Neural crest cell (in vitro differentiated cells): ENCODE measurements around the gene FOS. TPM values are rescaled to one million over a fixed set of nuclear protein-coding genes. Genes with fewer than 3 reads are reported as not detected.
"Not testable (repeated sequence)": the region's sequence is repeated elsewhere in the genome, so short reads cannot be mapped to it uniquely, and the experiment has no call there.

Source experiments
- DNase-seq: peaks from one replicate; pipeline ENCODE4 v3.0.0; 2021; ENCODE audit warnings: low read depth, mixed read lengths, low spot score
- H3K27ac Mint-ChIP-seq: one replicate; pipeline ENCODE4 v1.8.0; 2021; ENCODE audit warnings: mild to moderate bottlenecking, mixed read lengths; ENCODE audit not compliant: unreplicated experiment
- H3K27me3 Mint-ChIP-seq: 2 replicates; pipeline ENCODE4 v1.8.0; 2021; ENCODE audit warnings: low read depth, mild to moderate bottlenecking, mixed read lengths
- H3K36me3 Mint-ChIP-seq: 2 replicates; pipeline ENCODE4 v1.8.0; 2021; ENCODE audit warnings: low read depth, mild to moderate bottlenecking, mixed read lengths
- H3K4me1 Mint-ChIP-seq: 2 replicates; pipeline ENCODE4 v1.8.0; 2021; ENCODE audit warnings: mixed read lengths
- H3K4me3 Mint-ChIP-seq: one replicate; pipeline ENCODE4 v1.8.0; 2021; ENCODE audit warnings: mild to moderate bottlenecking, mixed read lengths
- H3K9me3 Mint-ChIP-seq: 2 replicates; pipeline ENCODE4 v1.8.0; 2021; ENCODE audit warnings: mixed read lengths
- total RNA-seq: library from RNA; stranded (reverse); gene quantifications from 2 replicates; pipeline ENCODE4 v1.2.1, GENCODE V29; 2021
- TF ChIP-seq, protein P1 (sequence below): fragments of 200-600 bp; sonication (generic); conservative IDR thresholded peaks from 2 replicates; pipeline ENCODE4 v1.5.0; 2021; ENCODE audit warnings: antibody characterized with exemption, mild to moderate bottlenecking

Gene FOS
- total RNA-seq, 1 donor from 2014 or later: 3.8 TPM

- no peak for DNase-seq
- TF ChIP-seq, protein P1, sequence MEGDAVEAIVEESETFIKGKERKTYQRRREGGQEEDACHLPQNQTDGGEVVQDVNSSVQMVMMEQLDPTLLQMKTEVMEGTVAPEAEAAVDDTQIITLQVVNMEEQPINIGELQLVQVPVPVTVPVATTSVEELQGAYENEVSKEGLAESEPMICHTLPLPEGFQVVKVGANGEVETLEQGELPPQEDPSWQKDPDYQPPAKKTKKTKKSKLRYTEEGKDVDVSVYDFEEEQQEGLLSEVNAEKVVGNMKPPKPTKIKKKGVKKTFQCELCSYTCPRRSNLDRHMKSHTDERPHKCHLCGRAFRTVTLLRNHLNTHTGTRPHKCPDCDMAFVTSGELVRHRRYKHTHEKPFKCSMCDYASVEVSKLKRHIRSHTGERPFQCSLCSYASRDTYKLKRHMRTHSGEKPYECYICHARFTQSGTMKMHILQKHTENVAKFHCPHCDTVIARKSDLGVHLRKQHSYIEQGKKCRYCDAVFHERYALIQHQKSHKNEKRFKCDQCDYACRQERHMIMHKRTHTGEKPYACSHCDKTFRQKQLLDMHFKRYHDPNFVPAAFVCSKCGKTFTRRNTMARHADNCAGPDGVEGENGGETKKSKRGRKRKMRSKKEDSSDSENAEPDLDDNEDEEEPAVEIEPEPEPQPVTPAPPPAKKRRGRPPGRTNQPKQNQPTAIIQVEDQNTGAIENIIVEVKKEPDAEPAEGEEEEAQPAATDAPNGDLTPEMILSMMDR: no peak
- peaks cover 26% of the 10 kb centered on the region for H3K4me1 Mint-ChIP-seq
- no peaks in the 10 kb centered on the region for H3K36me3 Mint-ChIP-seq
- H3K27ac Mint-ChIP-seq: no peak overlapping the region
- no peaks in the 10 kb centered on the region for H3K9me3 Mint-ChIP-seq
- H3K27me3 Mint-ChIP-seq: no peaks in the 10 kb centered on the region
- H3K4me3 Mint-ChIP-seq: no peak overlapping the region
Measured at GRCh38 chr14:75299059-75299458, 20.4 kb downstream of the FOS start.

DNA sequence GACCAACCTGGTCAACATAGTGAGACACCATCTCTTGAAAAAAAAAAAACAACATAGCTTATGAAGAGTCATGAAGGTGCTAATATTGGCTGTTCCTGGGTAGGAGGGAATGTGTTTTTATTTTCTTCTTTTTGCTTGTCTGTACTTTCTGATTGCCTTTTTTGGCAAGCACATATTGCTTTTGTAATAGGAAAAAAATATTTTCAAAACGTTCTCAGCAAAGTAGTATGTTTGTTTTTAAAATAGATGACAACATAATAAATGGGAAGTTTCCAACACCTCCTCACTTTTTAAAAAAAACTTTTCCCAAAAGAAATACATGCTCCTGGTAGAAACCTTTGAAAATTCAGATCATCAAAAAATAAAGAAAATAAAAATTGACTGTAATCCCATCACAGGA is 20.9 kb downstream of the FOS start:
- H3K4me3 Mint-ChIP-seq: no peak overlapping the region
- H3K9me3 Mint-ChIP-seq: no peaks in the 10 kb centered on the region
- peaks cover 24% of the 10 kb centered on the region for H3K4me1 Mint-ChIP-seq
- H3K27ac Mint-ChIP-seq: no peak overlapping the region
- no peaks in the 10 kb centered on the region for H3K27me3 Mint-ChIP-seq
- no peak for DNase-seq
- no peaks in the 10 kb centered on the region for H3K36me3 Mint-ChIP-seq
- TF ChIP-seq, protein P1: no peak

DNA sequence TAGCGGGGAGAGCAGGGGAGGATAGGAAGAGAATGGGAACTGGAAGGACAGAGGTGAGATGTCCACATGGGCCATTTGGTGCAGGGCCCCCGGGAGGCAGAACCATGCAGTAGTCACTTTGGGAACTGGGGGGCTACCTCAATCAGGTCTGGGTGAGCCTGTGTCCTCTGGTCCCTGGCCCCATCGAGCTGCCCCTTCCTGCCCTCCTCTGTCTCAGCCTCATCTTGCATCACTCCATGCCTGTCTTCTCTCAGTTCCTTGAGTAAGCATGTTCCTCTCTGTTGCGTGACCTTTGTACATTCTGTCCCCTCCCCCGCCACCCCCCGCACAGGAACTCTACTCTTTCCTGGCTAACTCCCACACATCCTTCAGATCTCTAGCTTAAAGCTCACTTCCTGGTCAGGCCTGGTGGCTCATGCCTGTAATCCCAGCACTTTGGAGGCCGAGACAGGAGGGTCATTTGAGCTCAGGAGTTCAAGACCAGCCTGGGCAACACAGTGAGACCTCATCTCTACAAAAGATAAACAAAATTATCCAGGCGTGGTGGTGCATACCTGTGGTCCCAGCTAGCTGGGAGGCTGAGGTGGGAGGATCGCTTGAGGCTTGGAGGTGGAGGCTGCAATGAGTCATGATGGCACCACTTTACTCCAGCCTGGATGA is 23.2 kb downstream of the FOS start:
- Mint-ChIP-seq H3K4me1 (peaks cover 5% of the 10 kb centered on the region), H3K27ac (no peak overlapping the region), H3K9me3 (no peaks in the 10 kb centered on the region), H3K36me3 (no peaks in the 10 kb centered on the region), H3K27me3 (no peaks in the 10 kb centered on the region), H3K4me3 (no peak overlapping the region)
- TF ChIP-seq, protein P1: no peak
- DNase-seq: no peak

DNA sequence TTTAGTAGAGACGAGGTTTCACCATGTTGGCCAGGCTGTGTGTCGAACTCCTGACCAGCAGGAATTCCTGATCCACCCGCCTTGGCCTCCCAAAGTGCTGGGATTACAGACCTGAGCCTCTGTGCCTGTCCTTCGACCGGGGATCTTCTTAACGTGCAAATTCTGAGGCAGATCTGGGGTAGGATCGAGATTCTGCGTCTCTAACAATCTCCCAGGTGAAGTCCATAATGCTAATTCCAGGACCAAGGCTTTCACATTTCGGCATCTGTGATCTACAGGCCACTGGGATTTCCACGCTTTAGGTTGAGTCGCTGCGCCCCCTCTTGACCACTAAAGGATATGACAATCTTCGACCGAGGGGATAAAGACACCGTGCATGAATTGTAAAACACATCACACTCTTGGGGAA is 24.8 kb downstream of the FOS start:
- H3K4me3 Mint-ChIP-seq: peak overlapping the region; percentile 9
- H3K9me3 Mint-ChIP-seq: no peaks in the 10 kb centered on the region
- no peaks in the 10 kb centered on the region for H3K27me3 Mint-ChIP-seq
- no peaks in the 10 kb centered on the region for H3K36me3 Mint-ChIP-seq
- H3K4me1 Mint-ChIP-seq: peaks cover 14% of the 10 kb centered on the region
- TF ChIP-seq, protein P1: peak; percentile 89
- H3K27ac Mint-ChIP-seq: peak overlapping the region; percentile 60
- peak; percentile 58 for DNase-seq

GRCh38 chr14:75306410-75306809 is 27.8 kb downstream of the FOS start:
- not testable (repeated sequence) for H3K36me3 Mint-ChIP-seq, H3K27me3 Mint-ChIP-seq, H3K9me3 Mint-ChIP-seq, H3K4me3 Mint-ChIP-seq, H3K27ac Mint-ChIP-seq, DNase-seq
- peaks cover 27% of the 10 kb centered on the region for H3K4me1 Mint-ChIP-seq

GRCh38 chr14:75306927-75307699 is 28.5 kb downstream of the FOS start:
- no peaks in the 10 kb centered on the region for H3K9me3 Mint-ChIP-seq
- no peaks in the 10 kb centered on the region for H3K27me3 Mint-ChIP-seq
- TF ChIP-seq, protein P1: peak; percentile 66
- DNase-seq: no peak
- no peak overlapping the region for H3K27ac Mint-ChIP-seq
- H3K36me3 Mint-ChIP-seq: no peaks in the 10 kb centered on the region
- no peak overlapping the region for H3K4me3 Mint-ChIP-seq
- peaks cover 27% of the 10 kb centered on the region for H3K4me1 Mint-ChIP-seq
